B cell (primary cell): ENCODE measurements around the gene PRAMEF2.
"Not testable (repeated sequence)": the region's sequence is repeated elsewhere in the genome, so short reads cannot be mapped to it uniquely, and the experiment has no call there.

Experiments
- CTCF ChIP-seq: fragments of 200-600 bp; IDR thresholded peaks from one replicate; pipeline ENCODE4 v1.8.0; 2022; ENCODE audit warnings: antibody characterized with exemption, mild to moderate bottlenecking
- EZH2 ChIP-seq: IDR thresholded peaks from 2 replicates; pipeline ENCODE4 v1.6.1; 2012; ENCODE audit warnings: borderline replicate concordance, low read depth, mild to moderate bottlenecking, moderate library complexity, low read length; ENCODE audit not compliant: insufficient read depth, poor library complexity, severe bottlenecking

- TF ChIP-seq CTCF, EZH2: not testable (repeated sequence)
Measured at GRCh38 chr1:12878453-12878852, 21.6 kb downstream of the PRAMEF2 start.
